Psoas muscle (tissue), 8 donors: Measurements from ENCODE around the gene NOP16. TPM values are rescaled to one million over a fixed set of nuclear protein-coding genes. Genes with fewer than 3 reads are reported as not detected.

Experiments used
- ATAC-seq, 4 donors: fragments of 200-7000 bp; cut with Tn5 transposase; one replicate each; pipeline ENCODE4 v1.9.1; 2020; ENCODE audit warnings: moderate library complexity in 3 of 4, mild to moderate bottlenecking in 2 of 4
- DNase-seq, 2 donors: peaks; one replicate each; pipeline ENCODE4 v3.0.0-alpha.2; 2020
- H3K27ac ChIP-seq: fragments of 200-600 bp; one replicate; pipeline ENCODE4 v1.8.0; 2022
- H3K27me3 ChIP-seq, 3 donors: fragments of 200-600 bp in 1 of 3; one replicate each; pipeline versions ENCODE4 v1.6.1 to v1.8.0; 2013 to 2022; ENCODE audit warnings: low read length in 2 of 3, mild to moderate bottlenecking in 2 of 3, moderate library complexity in 1 of 3; ENCODE audit not compliant: insufficient read depth in 3 of 3
- H3K36me3 ChIP-seq, 2 donors: fragments of 200-600 bp in 1 of 2; one replicate each; pipeline versions ENCODE4 v1.6.1 to v1.8.0; 2013 to 2022; ENCODE audit warnings: low read depth in 1 of 2, mild to moderate bottlenecking in 1 of 2, moderate library complexity in 1 of 2; ENCODE audit not compliant: insufficient read depth in 1 of 2
- H3K4me1 ChIP-seq: fragments of 200-600 bp; one replicate; pipeline ENCODE4 v1.8.0; 2022
- H3K4me3 ChIP-seq: fragments of 200-600 bp; one replicate; pipeline ENCODE4 v1.8.0; 2022; ENCODE audit warnings: mild to moderate bottlenecking
- H3K9me3 ChIP-seq: fragments of 200-600 bp; one replicate; pipeline ENCODE4 v1.8.0; 2022
- CTCF ChIP-seq: fragments of 200-600 bp; IDR thresholded peaks from one replicate; pipeline ENCODE4 v1.8.0; 2022; ENCODE audit warnings: antibody characterized with exemption
- WGBS, 3 donors: extraction: QIAGEN DNeasy Blood & Tissue Kit; methylation state at CpG; one replicate each; pipeline versions ENCODE4 v1.1.6 to v1.1.7; 2013; 5-methylcytosine and 5-hydroxymethylcytosine counted together
- intact Hi-C, 2 donors: fragments of 100-400 bp; cut with DNase I; formaldehyde crosslinking; loops; one replicate each; pipeline versions ENCODE4 v1.11.0 to v1.14.2; 2022
- polyA plus RNA-seq, 3 donors: library from polyadenylated mRNA; stranded (reverse); fragments of 200-250 nt; gene quantifications; one replicate each; pipeline ENCODE4 v1.2.3, GENCODE V29; 2013
- total RNA-seq, 4 donors: library from RNA; stranded (reverse); fragmentation: NEBNext Ultra II Directional in 2 of 4; extraction: Animal tissue kit (Norgen Biotek cat#: 25700) in 2 of 4; gene quantifications; one replicate each; pipeline versions ENCODE4 v1.2.1 to v1.2.4, GENCODE V29; 2021 to 2023
- donor health status: healthy with polysubstance abuse.
- donor health status: DM: no; HTN: no; CAD: no; lungs with moderate emphysema.
- donor health status: Bipolar disorder and iron deficiency.
- donor health status: healthy.
- donor health status: DM: yes; HTN: yes; CAD: no.
- donor health status: DM: no; HTN: no; CAD: no.
- donor health status: DM: no; HTN: no; CAD: no.
- donor health status: DM: yes; HTN: yes; CAD: no.

Gene NOP16
- total and polyA plus RNA-seq, 7 donors = 35.6 to 206 (median 76.2) TPM

GRCh38 chr5:176427971-176428370 is 39.6 kb upstream of the NOP16 start:
- no peak for ATAC-seq

GRCh38 chr5:176426876-176427275 is 38.5 kb upstream of the NOP16 start:
- intact Hi-C loops = no loop called here

More at GRCh38 chr5:176427971-176428370, 39.6 kb upstream of the NOP16 start:
- no peaks in the 10 kb centered on the region for H3K36me3 ChIP-seq
- no peaks in the 10 kb centered on the region for H3K27me3 ChIP-seq
- H3K4me3 ChIP-seq = no peak overlapping the region
- no peak overlapping the region for H3K27ac ChIP-seq
- DNase-seq = no peak
- TF ChIP-seq CTCF = no peak
- intact Hi-C loops = no loop called here
- H3K4me1 ChIP-seq = no peaks in the 10 kb centered on the region
- no peaks in the 10 kb centered on the region for H3K9me3 ChIP-seq
- 68 to 81% (median 78%) methylated on average over 4 of the region's 4 CpGs for WGBS, 3 donors

DNA sequence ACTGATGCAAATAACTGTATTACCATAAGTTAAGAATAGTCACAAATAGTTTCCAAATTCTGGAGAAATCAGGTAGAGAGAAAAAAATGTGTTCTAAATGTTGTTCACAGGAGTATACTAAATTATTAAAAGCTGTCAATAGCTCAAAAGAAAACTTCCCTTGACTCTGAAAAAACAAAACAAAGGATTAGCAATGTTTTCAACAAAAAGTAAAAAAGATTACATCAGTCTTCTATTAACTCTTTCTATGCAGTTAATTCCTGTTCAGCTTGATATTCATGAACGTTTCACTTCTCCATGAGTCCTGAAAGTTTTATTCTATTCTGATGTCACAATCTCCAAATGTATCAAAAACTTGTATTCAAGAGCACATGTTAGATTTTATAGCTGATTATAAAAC is 37.4 kb upstream of the NOP16 start:
- H3K27ac ChIP-seq = no peak overlapping the region
- no peaks in the 10 kb centered on the region for H3K36me3 ChIP-seq
- intact Hi-C loops = no loop called here
- H3K27me3 ChIP-seq = no peaks in the 10 kb centered on the region
- H3K4me3 ChIP-seq = no peak overlapping the region
- no peak for TF ChIP-seq CTCF
- no peak for DNase-seq
- WGBS, 3 donors = 81 to 91% (median 85%) methylated on average over 1 of the region's 1 CpG
- no peaks in the 10 kb centered on the region for H3K4me1 ChIP-seq
- H3K9me3 ChIP-seq = no peaks in the 10 kb centered on the region
- no peak for ATAC-seq

More at GRCh38 chr5:176426876-176427275, 38.5 kb upstream of the NOP16 start:
- no peak for DNase-seq
- WGBS, 3 donors = 58 to 82% (median 73%) methylated on average over 1 of the region's 1 CpG
- Histone ChIP-seq H3K36me3 (no peaks in the 10 kb centered on the region), H3K27me3 (no peaks in the 10 kb centered on the region), H3K4me1 (no peaks in the 10 kb centered on the region), H3K27ac (no peak overlapping the region), H3K4me3 (no peak overlapping the region), H3K9me3 (no peaks in the 10 kb centered on the region)
- TF ChIP-seq CTCF = no peak
- no peak for ATAC-seq

DNA sequence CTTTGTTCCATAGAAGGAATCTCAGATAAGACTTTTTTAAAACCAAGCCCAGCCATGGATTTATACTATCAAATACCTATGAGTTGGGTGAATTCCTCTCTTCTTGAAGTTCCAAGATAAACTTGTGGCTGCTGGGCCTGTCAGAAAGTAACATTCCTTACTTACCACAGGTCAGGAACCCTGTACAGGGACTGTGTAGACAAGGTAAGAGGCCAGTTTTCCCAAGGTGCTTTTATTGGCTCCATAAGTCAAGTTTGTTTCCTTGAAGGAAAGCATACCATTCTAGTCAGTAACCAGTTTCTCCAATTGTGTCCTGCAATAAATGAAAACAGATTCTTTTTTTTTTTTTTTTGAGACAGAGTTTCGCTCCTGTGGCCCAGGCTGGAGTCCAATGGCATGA is 36.7 kb upstream of the NOP16 start:
- 89 to 100% (median 100%) methylated on average over 1 of the region's 1 CpG for WGBS, 3 donors

More for the DNA sequence above, 36.7 kb upstream of the NOP16 start:
- no peaks in the 10 kb centered on the region for H3K27me3 ChIP-seq
- DNase-seq (no peak), ATAC-seq (no peak)
- intact Hi-C loops = no loop called here
- H3K4me3 ChIP-seq = no peak overlapping the region
- no peaks in the 10 kb centered on the region for H3K4me1 ChIP-seq
- TF ChIP-seq CTCF = no peak
- no peaks in the 10 kb centered on the region for H3K36me3 ChIP-seq
- H3K9me3 ChIP-seq = no peaks in the 10 kb centered on the region
- no peak overlapping the region for H3K27ac ChIP-seq
